AG04449 (cell line): ENCODE data around the gene HSD17B1.
"Not testable (repeated sequence)": the region's sequence is repeated elsewhere in the genome, so short reads cannot be mapped to it uniquely, and the experiment has no call there.

Source experiments
- CTCF ChIA-PET: fragments of 350-600 bp; formaldehyde crosslinking; extraction: SDS; loops from one replicate; lab custom pipeline; 2021; ENCODE audit warnings: antibody characterized with exemption; lab: Yijun Ruan, JAX
- POLR2A ChIA-PET: fragments of 400-600, 350-600 bp; formaldehyde crosslinking; extraction: SDS; loops from one replicate; lab custom pipeline; 2020; ENCODE audit warnings: antibody characterized with exemption, inconsistent platforms; lab: Yijun Ruan, JAX
- DNase-seq: peaks from one replicate; pipeline ENCODE4 v3.0.0-alpha.2; 2010; ENCODE audit warnings: low read depth, low spot score
- H3K4me3 ChIP-seq: 2 replicates; pipeline ENCODE4 v1.5.1; 2011; ENCODE audit warnings: low read depth, mild to moderate bottlenecking, control low read depth, low read length
- TF ChIP-seq, protein P1 (sequence below): IDR thresholded peaks from one replicate; pipeline ENCODE4 v1.5.1; 2011; ENCODE audit warnings: mild to moderate bottlenecking, moderate library complexity, low read length, control low read depth, inconsistent platforms; ENCODE audit not compliant: insufficient read depth; ENCODE audit errors: missing control alignments

Gene HSD17B1

DNA sequence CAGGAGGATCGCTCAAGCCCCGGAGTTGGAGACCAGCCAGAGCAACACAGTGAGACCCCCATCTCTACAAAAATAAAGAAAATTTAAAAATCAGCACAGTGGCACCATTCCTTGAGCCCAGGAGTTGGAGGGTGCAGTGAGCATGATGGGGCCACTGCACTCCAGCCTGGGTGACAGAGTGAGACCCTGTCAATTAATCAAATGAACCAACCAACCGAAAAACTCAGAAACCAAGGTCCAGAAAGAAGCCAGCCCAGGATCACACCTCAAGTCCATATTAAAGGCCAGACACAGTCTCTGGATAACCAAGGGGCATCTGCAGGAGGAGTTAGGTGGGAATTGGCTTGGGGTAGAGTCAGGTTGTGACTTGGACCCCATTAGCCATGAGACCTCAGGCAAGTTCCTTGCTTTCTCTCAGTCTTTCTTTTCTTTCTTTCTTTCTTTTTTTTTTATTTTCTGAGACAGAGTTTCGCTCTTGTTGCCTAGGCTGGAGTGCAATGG, 2.4 kb downstream of the HSD17B1 start:
- no peak for DNase-seq
- CTCF ChIA-PET = interaction anchor here (1.3 to 2.0 kb wide), 2 partner anchors 9 to 23 kb away, joined by 3 to 5 read pairs; partner anchors contain the start of gene PSMC3IP
- TF ChIP-seq, protein P1, sequence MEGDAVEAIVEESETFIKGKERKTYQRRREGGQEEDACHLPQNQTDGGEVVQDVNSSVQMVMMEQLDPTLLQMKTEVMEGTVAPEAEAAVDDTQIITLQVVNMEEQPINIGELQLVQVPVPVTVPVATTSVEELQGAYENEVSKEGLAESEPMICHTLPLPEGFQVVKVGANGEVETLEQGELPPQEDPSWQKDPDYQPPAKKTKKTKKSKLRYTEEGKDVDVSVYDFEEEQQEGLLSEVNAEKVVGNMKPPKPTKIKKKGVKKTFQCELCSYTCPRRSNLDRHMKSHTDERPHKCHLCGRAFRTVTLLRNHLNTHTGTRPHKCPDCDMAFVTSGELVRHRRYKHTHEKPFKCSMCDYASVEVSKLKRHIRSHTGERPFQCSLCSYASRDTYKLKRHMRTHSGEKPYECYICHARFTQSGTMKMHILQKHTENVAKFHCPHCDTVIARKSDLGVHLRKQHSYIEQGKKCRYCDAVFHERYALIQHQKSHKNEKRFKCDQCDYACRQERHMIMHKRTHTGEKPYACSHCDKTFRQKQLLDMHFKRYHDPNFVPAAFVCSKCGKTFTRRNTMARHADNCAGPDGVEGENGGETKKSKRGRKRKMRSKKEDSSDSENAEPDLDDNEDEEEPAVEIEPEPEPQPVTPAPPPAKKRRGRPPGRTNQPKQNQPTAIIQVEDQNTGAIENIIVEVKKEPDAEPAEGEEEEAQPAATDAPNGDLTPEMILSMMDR = no peak
- POLR2A ChIA-PET = interaction anchor here (0.8 to 1.2 kb wide), 5 partner anchors 10 to 132 kb away, joined by 3 to 6 read pairs (median 4); partner anchors contain the start of genes CAVIN1 and MLX
- peak overlapping the region; percentile 78 for H3K4me3 ChIP-seq

DNA sequence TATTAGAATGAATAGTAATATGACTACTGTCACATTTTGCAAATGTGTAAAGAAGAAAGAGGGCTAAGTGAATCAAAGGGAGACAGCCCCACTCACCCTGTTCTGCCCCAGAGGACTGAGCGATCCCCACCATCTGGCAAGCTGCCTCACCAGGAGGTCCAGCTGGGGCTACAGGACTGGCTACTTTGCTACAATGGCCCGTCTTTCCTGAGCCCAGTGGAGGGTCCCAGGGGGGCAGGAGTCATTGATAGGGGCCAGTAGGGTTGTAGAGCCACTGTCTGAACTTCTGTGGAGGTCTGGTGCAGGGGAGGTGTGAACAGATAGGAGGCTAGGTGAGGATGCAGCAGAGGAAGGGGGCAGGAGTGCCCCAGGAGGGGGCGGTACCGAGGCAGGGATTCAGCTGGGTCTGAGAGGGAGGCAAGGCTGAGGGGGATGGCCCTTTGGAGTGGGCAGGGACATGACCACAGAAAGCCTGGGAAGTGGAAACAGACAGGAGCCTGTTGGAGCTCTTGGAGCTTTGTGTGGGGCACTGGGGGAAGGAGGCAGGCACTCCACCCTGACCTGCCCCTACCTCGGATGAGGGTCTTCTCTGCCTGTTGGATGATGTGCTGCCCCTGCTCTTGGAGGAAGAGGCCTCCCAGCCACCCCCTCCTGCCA, 3.4 kb downstream of the HSD17B1 start:
- H3K4me3 ChIP-seq, POLR2A ChIA-PET, DNase-seq: not testable (repeated sequence)
- CTCF ChIA-PET = interaction anchor here (2.0 kb wide), 1 partner anchor 22 kb away, joined by 5 read pairs; the partner anchor contains the start of gene PSMC3IP

DNA sequence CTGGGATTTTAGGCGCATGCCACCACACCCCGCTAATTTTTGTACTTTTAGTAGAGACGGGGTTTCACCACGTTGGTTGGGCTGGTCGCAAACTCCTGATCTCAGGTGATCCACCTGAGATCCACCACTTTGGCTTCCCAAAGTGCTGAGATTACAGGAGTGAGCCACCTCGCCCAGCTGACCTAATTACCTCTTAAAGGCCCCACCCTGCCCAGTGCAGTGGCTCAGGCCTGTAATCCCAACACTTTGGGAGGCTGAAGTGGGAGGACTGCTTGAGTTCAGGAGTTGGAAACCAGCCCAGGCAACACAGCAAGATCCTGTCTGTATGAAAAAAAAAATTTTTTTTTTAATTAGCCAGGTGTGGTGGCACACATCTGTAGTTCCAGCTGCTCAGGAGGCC, 6.4 kb downstream of the HSD17B1 start:
- no peak for DNase-seq
- POLR2A ChIA-PET = interaction anchor here (0.9 to 1.0 kb wide), 2 partner anchors 11 to 136 kb away, joined by 3 read pairs; partner anchors contain the start of gene CAVIN1
- no peak overlapping the region for H3K4me3 ChIP-seq
- TF ChIP-seq, protein P1 = no peak
- CTCF ChIA-PET = no interaction called here

DNA sequence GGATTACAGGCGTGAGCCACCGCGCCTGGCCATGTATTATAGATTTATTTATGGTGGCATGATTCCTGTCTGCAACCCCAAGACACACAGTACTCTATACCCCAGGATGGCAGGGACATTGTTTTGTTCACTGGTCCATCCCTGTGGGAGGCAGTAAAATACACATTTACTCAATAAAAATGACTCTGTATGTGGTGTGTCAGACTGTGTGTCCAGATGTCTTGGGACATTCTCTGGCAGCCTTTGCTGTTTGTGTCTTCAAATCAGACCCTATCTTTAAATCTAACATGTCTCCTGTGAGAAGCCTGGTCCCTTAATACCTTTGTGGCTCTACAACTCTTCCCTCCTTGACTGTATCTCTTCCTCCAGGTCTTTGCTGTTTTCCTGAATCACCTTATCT, 7.5 kb downstream of the HSD17B1 start:
- ChIA-PET CTCF (no interaction called here), POLR2A (interaction anchor here (0.9 kb wide), 1 partner anchor 17 kb away, joined by 3 read pairs; the partner anchor contains the start of gene PSMC3IP)
- DNase-seq = no peak
- no peak overlapping the region for H3K4me3 ChIP-seq
- TF ChIP-seq, protein P1 = no peak

DNA sequence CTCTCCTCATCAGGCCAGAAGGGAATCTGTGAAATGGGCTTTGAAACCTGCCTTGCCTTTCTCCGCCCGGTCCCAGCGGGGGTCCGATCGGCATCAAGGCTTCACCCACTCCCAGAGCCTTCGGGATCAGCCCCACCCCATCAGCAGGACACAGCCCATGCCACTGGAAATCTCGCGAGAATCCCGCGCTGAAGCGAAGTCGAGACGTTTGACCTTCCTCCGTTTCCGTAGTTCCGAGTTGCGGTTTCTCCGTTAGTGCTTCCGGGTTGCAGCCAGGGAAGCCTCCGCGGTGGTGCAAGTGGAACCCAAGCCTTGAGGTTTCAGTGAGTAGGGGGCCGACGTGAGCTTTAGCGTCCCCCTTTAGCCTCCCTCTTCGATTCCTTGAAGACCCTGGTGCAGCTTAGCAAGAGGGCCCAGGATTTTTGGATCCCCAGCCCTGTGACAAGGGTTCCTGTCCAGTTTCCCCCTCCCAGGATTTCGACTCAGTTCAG, 9.2 kb downstream of the HSD17B1 start, which contains the start of gene COASY:
COASY (plus strand) TSS at position 252 of the 491 bp plus-strand sequence. CDS start 475 bp downstream, outside the sequence.
- TF ChIP-seq, protein P1 = no peak
- peak; percentile 85 for DNase-seq
- peak within 1 kb of the TSS; percentile 83 for H3K4me3 ChIP-seq
- POLR2A ChIA-PET = no interaction called here
- CTCF ChIA-PET = no interaction called here

DNA sequence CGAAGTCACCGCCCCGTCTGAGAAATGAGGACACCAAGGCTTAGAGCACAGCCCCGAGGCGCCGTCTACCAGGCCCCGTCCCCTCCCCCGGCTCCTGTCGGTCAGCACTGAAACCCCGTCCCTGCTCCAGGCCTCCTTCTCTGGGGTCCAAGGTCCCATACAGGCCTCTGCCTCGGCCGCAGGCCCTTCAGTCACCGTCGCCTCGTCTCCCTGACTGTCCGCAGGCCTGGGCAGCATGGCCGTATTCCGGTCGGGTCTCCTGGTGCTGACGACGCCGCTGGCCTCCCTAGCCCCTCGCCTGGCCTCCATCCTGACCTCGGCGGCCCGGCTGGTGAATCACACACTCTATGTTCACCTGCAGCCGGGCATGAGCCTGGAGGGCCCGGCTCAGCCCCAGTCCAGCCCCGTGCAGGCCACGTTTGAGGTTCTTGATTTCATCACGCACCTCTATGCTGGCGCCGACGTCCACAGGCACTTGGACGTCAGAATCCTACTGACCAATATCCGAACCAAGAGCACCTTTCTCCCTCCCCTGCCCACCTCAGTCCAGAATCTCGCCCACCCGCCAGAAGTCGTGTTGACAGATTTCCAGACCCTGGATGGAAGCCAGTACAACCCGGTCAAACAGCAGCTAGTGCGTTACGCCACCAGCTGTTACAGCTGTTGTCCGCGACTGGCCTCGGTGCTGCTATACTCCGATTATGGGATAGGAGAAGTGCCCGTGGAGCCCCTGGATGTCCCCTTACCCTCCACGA, 9.8 kb downstream of the HSD17B1 start:
- TF ChIP-seq, protein P1 = no peak
- H3K4me3 ChIP-seq = peak overlapping the region; percentile 83
- DNase-seq = no peak
- ChIA-PET POLR2A (no interaction called here), CTCF (interaction anchor here (6.5 kb wide), 1 partner anchor 16 kb away, joined by 53 read pairs; the partner anchor contains the start of gene PSMC3IP)
